GM18861 (cell line): Measurements from ENCODE around the gene NPEPL1.
"Not testable (repeated sequence)": the region's sequence is repeated elsewhere in the genome, so short reads cannot be mapped to it uniquely, and the experiment has no call there.

Source experiments
- ATAC-seq: cut with Tn5 transposase; IDR thresholded peaks from one replicate; pipeline ENCODE4 v1.9.1; 2021; ENCODE audit not compliant: unreplicated experiment

NPEPL1 gene

DNA sequence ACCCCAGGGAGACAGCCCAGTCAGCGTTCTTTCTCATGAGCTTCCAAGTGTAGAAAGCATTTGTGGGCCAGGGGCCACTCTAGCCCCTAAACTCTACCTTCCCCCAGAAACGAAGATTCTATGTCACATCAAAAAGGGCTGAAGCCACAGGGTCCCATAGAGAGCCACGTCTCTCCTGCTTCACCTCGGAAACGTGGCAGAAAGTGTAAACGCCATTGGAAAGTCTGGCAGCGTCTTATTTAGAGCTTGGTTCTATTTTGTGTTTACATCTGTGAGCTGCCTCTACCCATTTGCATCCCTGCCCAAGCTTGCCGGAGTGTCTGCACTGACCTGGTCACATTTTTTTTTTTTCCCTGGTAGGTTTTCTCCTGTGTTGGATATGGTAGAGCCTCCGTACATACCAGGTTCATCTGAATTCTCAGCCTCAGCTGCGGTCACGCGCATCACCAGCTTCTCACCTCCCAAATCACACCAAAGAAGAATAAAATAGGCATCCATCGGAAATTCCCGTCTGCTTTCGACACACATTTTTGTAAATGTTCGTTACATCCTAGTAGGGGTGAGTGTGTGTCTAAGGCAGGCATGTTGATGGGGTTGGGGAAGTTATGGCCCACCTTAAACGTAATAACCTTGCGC is 62.6 kb downstream of the NPEPL1 start:
- no peak for ATAC-seq

- ATAC-seq: no peak
These were observed 63.3 kb downstream of the NPEPL1 start for GRCh38 chr20:58755766-58756449.

- ATAC-seq: no peak
These were observed 63.8 kb downstream of the NPEPL1 start for GRCh38 chr20:58756450-58756775.

GRCh38 chr20:58757647-58758046 is 65.0 kb downstream of the NPEPL1 start:
- ATAC-seq: not testable (repeated sequence)

DNA sequence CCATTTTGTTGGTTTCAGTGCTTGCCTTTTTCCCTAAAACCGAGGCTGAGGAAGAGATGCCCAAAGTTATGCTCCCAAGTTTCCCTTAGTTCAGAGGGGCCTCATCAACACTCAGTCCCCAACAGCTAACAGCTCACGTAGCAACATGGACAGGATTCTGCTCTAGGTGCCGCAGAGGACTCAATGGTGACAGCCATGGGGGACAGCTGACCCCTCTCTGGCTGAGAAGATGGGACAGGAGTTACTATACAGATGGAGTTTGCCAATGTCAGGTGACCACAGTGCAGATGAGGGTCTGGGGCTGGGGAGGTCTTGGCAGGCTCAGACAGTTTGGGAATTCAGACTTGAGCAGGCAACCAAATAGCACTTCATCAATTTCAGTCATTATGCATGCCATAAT is 67.3 kb downstream of the NPEPL1 start:
- no peak for ATAC-seq

DNA sequence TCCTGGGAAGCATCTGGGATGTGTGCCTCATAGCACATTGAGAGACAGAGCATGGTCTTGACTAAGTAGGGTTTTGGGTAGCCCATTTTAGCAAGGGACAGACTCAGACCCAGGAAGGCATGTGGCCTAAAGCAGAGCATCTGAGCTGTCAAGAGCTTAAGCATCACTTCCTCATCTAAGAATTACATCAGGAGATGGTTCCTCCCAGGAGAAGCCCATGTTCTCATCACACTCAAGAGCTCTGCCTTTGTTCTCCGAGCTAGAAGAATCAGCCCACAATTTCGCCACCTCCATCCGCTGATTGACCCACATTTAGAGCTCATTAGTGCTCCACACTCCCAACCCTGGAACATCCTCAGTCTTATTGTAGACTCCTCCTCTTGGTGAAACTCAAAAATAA is 68.3 kb downstream of the NPEPL1 start:
- ATAC-seq: no peak

- no peak for ATAC-seq
These were observed 69.5 kb downstream of the NPEPL1 start for GRCh38 chr20:58762120-58762519.

GRCh38 chr20:58763076-58763475 is 70.5 kb downstream of the NPEPL1 start:
- ATAC-seq: no peak
